Psoas muscle (tissue), 8 donors: ENCODE data around the gene PM20D2. TPM values are rescaled to one million over a fixed set of nuclear protein-coding genes. Genes with fewer than 3 reads are reported as not detected.
"Not testable (repeated sequence)": the region's sequence is repeated elsewhere in the genome, so short reads cannot be mapped to it uniquely, and the experiment has no call there.

ENCODE experiments used
- ATAC-seq, 4 donors: fragments of 200-7000 bp; cut with Tn5 transposase; one replicate each; pipeline ENCODE4 v1.9.1; 2020; ENCODE audit warnings: moderate library complexity in 3 of 4, mild to moderate bottlenecking in 2 of 4
- DNase-seq, 2 donors: peaks; one replicate each; pipeline ENCODE4 v3.0.0-alpha.2; 2020
- H3K27ac ChIP-seq: fragments of 200-600 bp; one replicate; pipeline ENCODE4 v1.8.0; 2022
- H3K27me3 ChIP-seq, 3 donors: fragments of 200-600 bp in 1 of 3; one replicate each; pipeline versions ENCODE4 v1.6.1 to v1.8.0; 2013 to 2022; ENCODE audit warnings: low read length in 2 of 3, mild to moderate bottlenecking in 2 of 3, moderate library complexity in 1 of 3; ENCODE audit not compliant: insufficient read depth in 3 of 3
- H3K36me3 ChIP-seq, 2 donors: fragments of 200-600 bp in 1 of 2; one replicate each; pipeline versions ENCODE4 v1.6.1 to v1.8.0; 2013 to 2022; ENCODE audit warnings: low read depth in 1 of 2, mild to moderate bottlenecking in 1 of 2, moderate library complexity in 1 of 2; ENCODE audit not compliant: insufficient read depth in 1 of 2
- H3K4me1 ChIP-seq: fragments of 200-600 bp; one replicate; pipeline ENCODE4 v1.8.0; 2022
- H3K4me3 ChIP-seq: fragments of 200-600 bp; one replicate; pipeline ENCODE4 v1.8.0; 2022; ENCODE audit warnings: mild to moderate bottlenecking
- H3K9me3 ChIP-seq: fragments of 200-600 bp; one replicate; pipeline ENCODE4 v1.8.0; 2022
- CTCF ChIP-seq: fragments of 200-600 bp; IDR thresholded peaks from one replicate; pipeline ENCODE4 v1.8.0; 2022; ENCODE audit warnings: antibody characterized with exemption
- WGBS, 3 donors: extraction: QIAGEN DNeasy Blood & Tissue Kit; methylation state at CpG; one replicate each; pipeline versions ENCODE4 v1.1.6 to v1.1.7; 2013; 5-methylcytosine and 5-hydroxymethylcytosine counted together
- intact Hi-C, 2 donors: fragments of 100-400 bp; cut with DNase I; formaldehyde crosslinking; loops; one replicate each; pipeline versions ENCODE4 v1.11.0 to v1.14.2; 2022
- polyA plus RNA-seq, 3 donors: library from polyadenylated mRNA; stranded (reverse); fragments of 200-250 nt; gene quantifications; one replicate each; pipeline ENCODE4 v1.2.3, GENCODE V29; 2013
- total RNA-seq, 4 donors: library from RNA; stranded (reverse); fragmentation: NEBNext Ultra II Directional in 2 of 4; extraction: Animal tissue kit (Norgen Biotek cat#: 25700) in 2 of 4; gene quantifications; one replicate each; pipeline versions ENCODE4 v1.2.1 to v1.2.4, GENCODE V29; 2021 to 2023
- donor health status: healthy with polysubstance abuse.
- donor health status: DM: no; HTN: no; CAD: no; lungs with moderate emphysema.
- donor health status: Bipolar disorder and iron deficiency.
- donor health status: healthy.
- donor health status: DM: yes; HTN: yes; CAD: no.
- donor health status: DM: no; HTN: no; CAD: no.
- donor health status: DM: no; HTN: no; CAD: no.
- donor health status: DM: yes; HTN: yes; CAD: no.

Gene PM20D2
- total and polyA plus RNA-seq, 7 donors: 2.7 to 56.2 (median 13.5) TPM

- intact Hi-C loops: loop anchor here (10.0 kb wide), 2 partner anchors 136 to 234 kb away; partner anchors contain the start of gene UBE2J1 (in 1 of the 2)
- Histone ChIP-seq H3K36me3 (no peaks in the 10 kb centered on the region), H3K4me3 (no peak overlapping the region), H3K27ac (no peak overlapping the region), H3K9me3 (no peaks in the 10 kb centered on the region), H3K4me1 (peaks cover 20% of the 10 kb centered on the region), H3K27me3 (no peaks in the 10 kb centered on the region)
- 79 to 91% (median 82%) methylated on average over 4 of the region's 4 CpGs for WGBS, 3 donors
- DNase-seq: no peak
- peak in 3 of 4 donors; percentile 24 to 40 (median 37) for ATAC-seq
- TF ChIP-seq CTCF: no peak
Measured at GRCh38 chr6:89120371-89120770, 25.5 kb upstream of the PM20D2 start.

- Histone ChIP-seq H3K4me3 (no peak overlapping the region), H3K36me3 (no peaks in the 10 kb centered on the region), H3K9me3 (no peaks in the 10 kb centered on the region), H3K27ac (no peak overlapping the region), H3K4me1 (peaks cover 14% of the 10 kb centered on the region), H3K27me3 (no peaks in the 10 kb centered on the region)
- 81 to 91% (median 85%) methylated on average over 1 of the region's 1 CpG for WGBS, 3 donors
- ATAC-seq: no peak
- DNase-seq: no peak
- no peak for TF ChIP-seq CTCF
- intact Hi-C loops: loop anchor here (1.0 to 10.0 kb wide), 4 partner anchors 121 to 233 kb away; partner anchors contain the start of gene UBE2J1 (in 1 of the 2)
Measured at GRCh38 chr6:89121934-89122333, 23.9 kb upstream of the PM20D2 start.

- no peak overlapping the region for H3K4me3 ChIP-seq
- peaks cover 12% of the 10 kb centered on the region for H3K4me1 ChIP-seq
- intact Hi-C loops: loop anchor here (1.0 to 10.0 kb wide), 4 partner anchors 120 to 232 kb away; partner anchors contain the start of gene UBE2J1 (in 1 of the 2)
- DNase-seq (no peak), ATAC-seq (peak; percentile 56 to 75 (median 70))
- no peaks in the 10 kb centered on the region for H3K36me3 ChIP-seq
- H3K27ac ChIP-seq: no peak overlapping the region
- TF ChIP-seq CTCF: peak; percentile 66
- H3K27me3 ChIP-seq: no peaks in the 10 kb centered on the region
- H3K9me3 ChIP-seq: no peaks in the 10 kb centered on the region
Measured at GRCh38 chr6:89122625-89123024, 23.2 kb upstream of the PM20D2 start.

GRCh38 chr6:89128256-89128671 lies 17.6 kb upstream of the PM20D2 start:
- 92 to 93% (median 92%) methylated on average over 2 of the region's 2 CpGs for WGBS, 3 donors
- H3K36me3 ChIP-seq, H3K4me3 ChIP-seq, ATAC-seq, H3K27me3 ChIP-seq, DNase-seq, H3K4me1 ChIP-seq, H3K9me3 ChIP-seq, H3K27ac ChIP-seq: not testable (repeated sequence)
- intact Hi-C loops: loop anchor here (10.0 kb wide), 2 partner anchors 143 to 227 kb away; partner anchors contain the start of gene UBE2J1 (in 1 of the 2)

GRCh38 chr6:89131599-89131998 lies 14.3 kb upstream of the PM20D2 start:
- Histone ChIP-seq H3K4me3 (no peak overlapping the region), H3K9me3 (no peaks in the 10 kb centered on the region), H3K4me1 (no peaks in the 10 kb centered on the region), H3K27me3 (no peaks in the 10 kb centered on the region), H3K36me3 (peaks cover 0 to 6% of the 10 kb centered on the region in 2 donors), H3K27ac (peak overlapping the region; percentile 38)
- 51 to 68% (median 52%) methylated on average over 3 of the region's 3 CpGs for WGBS, 3 donors
- peak in 1 of 4 donors; percentile 55 for ATAC-seq
- no peak for DNase-seq
- intact Hi-C loops: no loop called here
- TF ChIP-seq CTCF: no peak
